ENCODE data around the gene IMMP2L. TPM values are rescaled to one million over a fixed set of nuclear protein-coding genes. Genes with fewer than 3 reads are reported as not detected.

Gene IMMP2L
- total and polyA plus RNA-seq, 2 of the 13 experiments (the other 11 are each of a cell fraction or from before 2014, with no cell fraction given), result 7.8 to 16.9 TPM

DNA sequence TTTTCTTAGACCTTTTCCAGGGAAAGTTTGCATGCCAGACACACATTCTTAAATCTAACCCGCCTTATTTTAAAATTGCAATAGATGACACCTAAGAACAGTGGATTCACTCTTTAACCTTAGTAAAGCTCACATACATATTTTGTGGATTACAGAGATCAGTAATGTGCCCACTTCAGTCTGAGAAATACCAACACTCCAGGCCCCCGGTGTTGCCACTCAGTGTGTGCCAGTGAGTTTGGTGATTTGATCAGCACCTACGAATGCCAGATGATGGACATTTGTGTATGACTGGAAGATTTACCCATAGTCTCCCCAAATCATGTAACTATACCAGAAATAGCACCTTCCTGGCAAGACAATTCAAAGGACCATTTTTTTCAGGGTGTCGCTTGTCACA is 468.8 kb downstream of the IMMP2L start:
- no peaks in the 10 kb centered on the region for H3K79me2 ChIP-seq (ENCODE audit: insufficient read depth, low read length)
- POLR2A ChIA-PET, result no interaction called here
- no peak overlapping the region for H3K9ac ChIP-seq (ENCODE audit: insufficient read depth, low read depth, low read length)
- BruUV-seq (replicated peaks), result no TSS peak
- FAIRE-seq (no peak), DNase-seq (ENCODE audit: low spot score) (no peak), ATAC-seq (no peak)
- H3K4me2 ChIP-seq (ENCODE audit: low read depth, low read length), result no peak overlapping the region
- 77% methylated on average over 3 of the region's 4 CpGs for WGBS (ENCODE audit: low lambda C conversion rate)
- CTCF ChIA-PET (ENCODE audit: low intra/inter-chr PET ratio, low total read pairs), result no interaction called here
- no peak overlapping the region for H3K4me3 ChIP-seq (replicated peaks in 1 of 3; ENCODE audit: insufficient read depth in 1 of 3, low read depth in 2 of 3, low read length in 3 of 3)
- in situ Hi-C loops (cut with HindIII; ENCODE audit: extremely low pct_ligation_motif_present, low pct_unique_long_range_greater_than_20kb) (loop anchor here (5.0 to 25.0 kb wide), 3 partner anchors 394 to 1006 kb away; no protein-coding TSS in a partner anchor), intact Hi-C loops (cut with micrococcal nuclease; ENCODE audit: unreplicated experiment) (loop anchor here (5.0 to 10.0 kb wide), 2 partner anchors 259 to 469 kb away; partner anchors contain the start of gene IMMP2L)
- H3K9me3 ChIP-seq (ENCODE audit: low read length), result no peaks in the 10 kb centered on the region
- no peak overlapping the region for H3K27ac ChIP-seq (ENCODE audit: extremely low read length, insufficient read depth, low read length)
- H2AFZ ChIP-seq (ENCODE audit: low read length), result no peak overlapping the region
- no peaks in the 10 kb centered on the region for H3K4me1 ChIP-seq (ENCODE audit: insufficient read depth, low read length)
- no peaks in the 10 kb centered on the region for H4K20me1 ChIP-seq (ENCODE audit: insufficient read depth, low read length)
- H3K36me3 ChIP-seq (replicated peaks in 1 of 2; ENCODE audit: control insufficient read depth in 1 of 2, insufficient read depth in 2 of 2, low read length in 2 of 2), result no peaks in the 10 kb centered on the region
- no peaks in the 10 kb centered on the region for H3K27me3 ChIP-seq (ENCODE audit: control insufficient read depth in 1 of 2, insufficient read depth in 2 of 2, low read length in 2 of 2)
- TF ChIP-seq CHCHD3 (CRISPR knock-in tag; IDR thresholded peaks at IDR 0.05) (no peak), ZNF652 (CRISPR knock-in tag; IDR thresholded peaks at IDR 0.05; ENCODE audit: borderline replicate concordance, low read depth) (no peak)

GRCh38 chr7:111092406-111093236 is 469.7 kb downstream of the IMMP2L start:
- BruUV-seq (replicated peaks), result no TSS peak
- WGBS (ENCODE audit: low lambda C conversion rate), result 13% methylated on average over 2 of the region's 2 CpGs
- H3K36me3 ChIP-seq (replicated peaks in 1 of 2; ENCODE audit: control insufficient read depth in 1 of 2, insufficient read depth in 2 of 2, low read length in 2 of 2), result no peaks in the 10 kb centered on the region
- ChIA-PET CTCF (ENCODE audit: low intra/inter-chr PET ratio, low total read pairs) (no interaction called here), POLR2A (no interaction called here)
- intact Hi-C loops (cut with micrococcal nuclease; ENCODE audit: unreplicated experiment), result loop anchor here (5.0 to 10.0 kb wide), 2 partner anchors 258 to 470 kb away; partner anchors contain the start of gene IMMP2L
- H3K27me3 ChIP-seq (ENCODE audit: control insufficient read depth in 1 of 2, insufficient read depth in 2 of 2, low read length in 2 of 2), result no peaks in the 10 kb centered on the region
- FAIRE-seq (no peak), DNase-seq (ENCODE audit: low spot score) (no peak), ATAC-seq (no peak)
- no peak overlapping the region for H3K9ac ChIP-seq (ENCODE audit: insufficient read depth, low read depth, low read length)
- H2AFZ ChIP-seq (ENCODE audit: low read length), result no peak overlapping the region
- H3K4me1 ChIP-seq (ENCODE audit: insufficient read depth, low read length), result no peaks in the 10 kb centered on the region
- no peaks in the 10 kb centered on the region for H3K79me2 ChIP-seq (ENCODE audit: insufficient read depth, low read length)
- H4K20me1 ChIP-seq (ENCODE audit: insufficient read depth, low read length), result no peaks in the 10 kb centered on the region
- H3K27ac ChIP-seq (ENCODE audit: extremely low read length, insufficient read depth, low read length), result no peak overlapping the region
- in situ Hi-C loops (cut with HindIII; ENCODE audit: extremely low pct_ligation_motif_present, low pct_unique_long_range_greater_than_20kb), result loop anchor here (5.0 to 25.0 kb wide), 3 partner anchors 395 to 1005 kb away; no protein-coding TSS in a partner anchor
- no peak overlapping the region for H3K4me2 ChIP-seq (ENCODE audit: low read depth, low read length)
- no peaks in the 10 kb centered on the region for H3K9me3 ChIP-seq (ENCODE audit: low read length)
- no peak overlapping the region for H3K4me3 ChIP-seq (replicated peaks in 1 of 3; ENCODE audit: insufficient read depth in 1 of 3, low read depth in 2 of 3, low read length in 3 of 3)
- TF ChIP-seq SIN3B (IDR thresholded peaks at IDR 0.05; ENCODE audit: low read length) (no peak), ZNF251 (CRISPR knock-in tag; IDR thresholded peaks at IDR 0.05) (no peak), RNF219 (CRISPR knock-in tag; IDR thresholded peaks at IDR 0.05) (no peak), ZNF326 (CRISPR knock-in tag; IDR thresholded peaks at IDR 0.05; ENCODE audit: borderline replicate concordance) (no peak), ZMYM3 (CRISPR knock-in tag; IDR thresholded peaks at IDR 0.05) (no peak), MTF1 (CRISPR knock-in tag; IDR thresholded peaks at IDR 0.05) (no peak), PAWR (CRISPR knock-in tag; IDR thresholded peaks at IDR 0.05; ENCODE audit: borderline replicate concordance) (no peak)
- TF ChIP-seq, protein P1, sequence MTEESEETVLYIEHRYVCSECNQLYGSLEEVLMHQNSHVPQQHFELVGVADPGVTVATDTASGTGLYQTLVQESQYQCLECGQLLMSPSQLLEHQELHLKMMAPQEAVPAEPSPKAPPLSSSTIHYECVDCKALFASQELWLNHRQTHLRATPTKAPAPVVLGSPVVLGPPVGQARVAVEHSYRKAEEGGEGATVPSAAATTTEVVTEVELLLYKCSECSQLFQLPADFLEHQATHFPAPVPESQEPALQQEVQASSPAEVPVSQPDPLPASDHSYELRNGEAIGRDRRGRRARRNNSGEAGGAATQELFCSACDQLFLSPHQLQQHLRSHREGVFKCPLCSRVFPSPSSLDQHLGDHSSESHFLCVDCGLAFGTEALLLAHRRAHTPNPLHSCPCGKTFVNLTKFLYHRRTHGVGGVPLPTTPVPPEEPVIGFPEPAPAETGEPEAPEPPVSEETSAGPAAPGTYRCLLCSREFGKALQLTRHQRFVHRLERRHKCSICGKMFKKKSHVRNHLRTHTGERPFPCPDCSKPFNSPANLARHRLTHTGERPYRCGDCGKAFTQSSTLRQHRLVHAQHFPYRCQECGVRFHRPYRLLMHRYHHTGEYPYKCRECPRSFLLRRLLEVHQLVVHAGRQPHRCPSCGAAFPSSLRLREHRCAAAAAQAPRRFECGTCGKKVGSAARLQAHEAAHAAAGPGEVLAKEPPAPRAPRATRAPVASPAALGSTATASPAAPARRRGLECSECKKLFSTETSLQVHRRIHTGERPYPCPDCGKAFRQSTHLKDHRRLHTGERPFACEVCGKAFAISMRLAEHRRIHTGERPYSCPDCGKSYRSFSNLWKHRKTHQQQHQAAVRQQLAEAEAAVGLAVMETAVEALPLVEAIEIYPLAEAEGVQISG (CRISPR knock-in tag; IDR thresholded peaks at IDR 0.05), result no peak

Measured in HepG2 (cell line).